TTC549 (cell line): ENCODE measurements around the gene GNAQ.
"Not testable (repeated sequence)": the region's sequence is repeated elsewhere in the genome, so short reads cannot be mapped to it uniquely, and the experiment has no call there.

Source experiments
- FAIRE-seq: peaks from 2 replicates; lab custom pipeline; 2012; peaks lifted over from hg19 to GRCh38; lab: Jason Lieb, UNC

Gene GNAQ

DNA sequence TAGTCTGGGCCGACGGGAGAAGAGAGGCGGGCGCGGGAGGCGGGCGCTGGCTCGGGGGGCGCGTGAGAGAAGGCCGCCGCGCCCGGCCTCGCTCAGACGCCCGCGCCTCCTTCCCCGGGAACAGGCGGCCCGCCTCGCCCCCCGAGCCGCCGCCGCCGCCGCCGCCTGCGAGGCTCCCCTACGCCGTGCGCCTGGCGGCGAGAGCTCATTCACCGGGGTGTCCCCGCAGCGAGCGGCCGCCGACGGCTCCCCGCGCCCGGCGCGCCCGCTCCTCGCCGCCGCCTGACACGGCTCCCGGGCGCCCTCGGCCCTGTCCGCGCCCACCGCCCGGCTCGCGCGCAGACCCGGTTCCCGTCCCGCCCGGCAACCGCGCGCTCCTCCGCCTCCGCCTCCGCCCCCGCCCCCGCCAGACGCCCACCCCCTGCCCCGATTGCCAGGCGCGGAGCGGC, at the start of gene GNAQ:
TSS of gene GNAQ (minus strand) at position 368 of the 449 bp plus-strand sequence. CDS start 576 bp downstream, outside the sequence.
- FAIRE-seq, result no peak

DNA sequence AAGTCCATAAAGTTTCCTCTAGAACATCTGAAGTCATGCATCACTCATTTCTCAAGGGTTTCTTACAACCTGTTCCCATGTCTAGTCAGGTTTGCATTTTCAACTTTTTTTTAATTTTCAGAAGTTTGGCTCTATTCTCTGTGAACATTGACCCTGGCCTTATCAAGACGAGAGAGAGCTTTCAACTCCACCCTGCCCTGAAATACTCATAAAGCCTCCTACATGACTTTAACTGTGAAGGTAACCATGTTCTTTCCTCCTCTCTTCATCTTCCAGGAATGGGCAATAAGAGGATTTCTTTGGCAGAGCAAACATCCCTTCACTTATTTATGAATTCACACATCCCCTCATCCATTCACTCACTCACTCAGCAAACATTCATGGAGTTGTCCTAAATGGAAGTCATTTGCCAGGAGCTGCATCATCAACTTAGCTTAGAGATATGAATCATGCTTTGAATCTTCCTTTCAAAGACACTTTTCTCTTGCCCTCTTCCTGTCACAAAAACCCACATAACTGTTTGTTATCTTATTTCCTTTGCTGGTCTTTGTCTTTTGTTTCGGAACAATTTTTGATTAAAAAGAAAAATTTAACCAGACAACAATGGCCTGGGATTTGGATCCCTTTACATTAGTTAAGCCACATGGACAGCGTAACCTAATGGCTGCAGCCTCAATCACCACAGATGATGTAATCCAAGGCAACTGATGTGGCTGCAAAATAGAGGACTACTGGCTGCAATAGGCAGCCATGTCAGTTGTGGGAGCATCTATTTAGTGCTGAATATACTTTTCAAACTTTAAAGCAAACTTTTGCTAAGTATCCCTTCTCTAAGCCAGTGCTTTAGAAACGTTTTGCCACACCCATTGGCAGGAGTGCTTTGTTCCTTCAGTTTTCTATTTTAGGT, 43.0 kb upstream of the GNAQ start:
- FAIRE-seq, result no peak

GRCh38 chr9:78073722-78074121, 42.1 kb upstream of the GNAQ start:
- FAIRE-seq, result no peak

GRCh38 chr9:78072586-78073199, 41.1 kb upstream of the GNAQ start:
- no peak for FAIRE-seq

- no peak for FAIRE-seq
Observed at GRCh38 chr9:78070521-78070920, 38.9 kb upstream of the GNAQ start.

- FAIRE-seq, result no peak
Observed at GRCh38 chr9:78064075-78064474, 32.5 kb upstream of the GNAQ start.

GRCh38 chr9:78062710-78063109, 31.1 kb upstream of the GNAQ start:
- FAIRE-seq, result no peak

- not testable (repeated sequence) for FAIRE-seq
Observed at GRCh38 chr9:78054218-78054617, 22.6 kb upstream of the GNAQ start.

DNA sequence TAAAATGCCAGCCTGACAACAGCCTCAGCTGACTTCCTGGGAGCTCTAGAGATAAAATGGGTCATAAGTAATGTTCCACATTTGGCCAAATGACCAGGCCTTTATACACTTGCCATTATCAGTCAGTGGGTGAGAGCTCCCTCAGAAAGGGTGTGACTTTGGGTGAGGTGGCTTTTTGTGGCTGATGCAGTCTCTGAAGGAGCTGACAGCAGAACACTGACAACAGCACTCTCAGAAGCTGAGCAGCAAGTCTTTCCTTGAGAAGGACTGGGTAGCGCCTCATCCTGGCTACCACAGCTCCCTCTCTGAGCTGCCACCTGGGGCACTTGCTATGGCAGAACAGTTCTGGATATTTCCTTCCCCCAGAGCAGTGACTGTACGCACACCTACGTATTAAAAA, 22.0 kb upstream of the GNAQ start:
- no peak for FAIRE-seq

GRCh38 chr9:78050421-78050820, 18.8 kb upstream of the GNAQ start:
- no peak for FAIRE-seq

DNA sequence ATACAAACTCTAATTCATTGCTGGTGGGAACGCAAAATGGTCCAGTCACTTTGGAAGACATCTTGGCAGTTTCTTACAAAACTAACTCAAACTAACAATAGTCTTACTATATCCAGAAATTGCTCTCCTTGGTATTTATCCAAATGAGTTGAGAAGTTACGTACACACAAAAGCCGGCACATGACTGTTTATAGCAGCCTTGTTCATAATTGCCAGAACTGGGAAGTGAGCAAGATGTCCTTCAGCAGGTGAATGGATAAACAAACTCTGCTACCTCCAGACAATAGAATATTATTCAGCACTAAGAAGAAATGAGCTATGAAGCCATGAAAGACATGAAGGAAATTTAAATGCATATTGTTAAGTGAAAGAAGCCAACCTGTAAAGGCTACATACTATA, 17.9 kb upstream of the GNAQ start:
- no peak for FAIRE-seq

- FAIRE-seq, result no peak
Observed at GRCh38 chr9:78047106-78047505, 15.5 kb upstream of the GNAQ start.

- no peak for FAIRE-seq
Observed at GRCh38 chr9:78046112-78046511, 14.5 kb upstream of the GNAQ start.

DNA sequence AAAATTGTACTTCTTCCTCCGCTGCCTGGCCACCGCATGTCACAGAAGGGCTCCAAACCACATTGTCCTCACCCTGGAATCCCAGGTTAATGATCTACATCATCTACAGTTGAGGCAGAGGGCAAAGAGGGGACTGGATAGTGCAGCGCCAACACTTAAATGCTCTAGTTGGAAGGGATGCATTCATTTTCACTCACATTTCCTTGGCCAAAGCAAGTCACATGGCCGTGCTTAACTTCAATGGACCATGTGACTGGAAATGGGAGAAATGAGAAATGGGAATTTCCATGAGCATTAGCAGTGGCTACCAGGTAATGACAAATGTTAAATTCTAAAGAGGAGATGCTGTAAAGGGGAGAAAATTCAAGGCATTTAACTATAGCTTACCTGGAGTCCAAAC, 13.3 kb upstream of the GNAQ start:
- FAIRE-seq, result no peak

- no peak for FAIRE-seq
Observed at GRCh38 chr9:78044189-78044588, 12.6 kb upstream of the GNAQ start.

DNA sequence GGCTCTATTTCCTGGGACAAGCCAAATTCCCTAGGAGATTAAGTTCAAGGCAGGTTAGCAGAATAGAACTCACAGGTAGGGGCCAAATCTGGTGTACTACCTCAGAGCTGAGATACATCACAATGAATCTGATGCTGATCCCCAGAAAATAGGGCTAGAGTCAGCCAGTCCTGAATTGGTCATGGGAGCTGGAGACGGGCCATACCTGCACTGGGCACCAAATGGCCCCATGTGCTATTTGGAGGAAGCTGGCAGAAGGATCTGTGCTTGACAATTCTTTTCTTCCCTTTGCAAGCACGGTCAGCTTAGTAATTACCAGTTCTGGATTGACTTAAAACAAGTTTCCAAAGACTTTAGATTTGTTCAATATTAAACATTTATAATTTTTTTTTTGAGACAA, 10.4 kb upstream of the GNAQ start:
- FAIRE-seq, result no peak

- no peak for FAIRE-seq
Observed at GRCh38 chr9:78040726-78041125, 9.1 kb upstream of the GNAQ start.

DNA sequence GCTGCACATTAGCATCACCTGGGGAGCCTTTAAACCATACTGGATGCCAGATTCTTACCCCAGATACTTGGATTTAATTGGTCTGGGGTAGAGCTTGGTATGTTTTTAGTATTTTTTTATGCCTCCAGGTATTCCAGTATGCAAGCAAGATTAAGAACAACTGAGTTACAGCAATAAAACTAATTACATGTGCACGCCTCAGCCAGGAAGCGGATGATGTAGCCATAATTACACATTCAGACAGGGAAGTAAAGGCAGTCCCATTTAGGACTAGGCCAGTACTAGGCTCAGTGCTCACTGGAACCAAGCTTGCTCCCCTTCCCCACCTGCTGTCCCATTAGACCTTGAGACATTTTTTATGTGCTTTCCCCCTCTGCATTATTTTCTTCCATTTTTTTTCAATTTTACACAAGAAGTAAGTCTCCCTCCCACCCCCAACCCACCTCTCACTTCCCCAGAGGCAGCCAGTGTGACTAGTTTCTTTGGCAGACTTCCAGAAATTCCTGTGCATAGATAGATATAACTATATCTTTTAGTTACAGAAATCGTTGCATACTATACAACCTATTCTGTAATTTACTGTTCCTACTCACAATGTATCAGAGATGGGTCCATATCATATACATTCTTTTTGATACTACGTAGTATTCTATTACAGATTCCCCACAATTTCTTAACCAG, 7.1 kb upstream of the GNAQ start:
- no peak for FAIRE-seq

DNA sequence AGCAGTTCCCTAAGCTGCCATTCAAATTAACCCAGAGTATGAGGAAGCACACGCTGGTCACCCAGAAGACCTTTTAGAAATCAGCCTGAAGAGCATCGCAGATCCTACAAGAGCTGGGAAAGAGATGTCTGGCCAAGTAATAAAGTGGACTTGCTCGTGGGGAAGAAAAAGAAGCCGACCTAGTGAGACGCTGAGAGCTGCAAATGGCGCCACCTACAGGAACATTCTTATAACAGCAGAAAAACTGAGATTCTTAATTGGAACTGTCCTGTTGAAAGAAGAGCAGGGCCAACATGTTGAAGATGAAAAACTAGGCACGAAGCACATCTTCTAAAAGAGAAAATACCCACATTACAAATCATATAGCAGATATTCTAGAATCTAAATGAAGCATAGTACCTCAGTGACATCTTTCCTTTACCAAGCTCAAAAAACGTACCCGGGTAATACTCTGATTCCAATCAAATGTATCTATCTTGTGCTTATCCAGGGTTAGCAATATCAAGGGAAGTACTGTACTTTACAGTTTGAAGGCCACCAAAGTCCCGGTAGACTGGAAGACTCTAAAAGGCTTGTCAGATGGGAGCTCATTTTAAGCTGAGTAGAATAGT, 3.9 kb upstream of the GNAQ start:
- FAIRE-seq, result peak; percentile 83

- FAIRE-seq, result no peak
Observed at GRCh38 chr9:78033870-78034269, 2.3 kb upstream of the GNAQ start.

DNA sequence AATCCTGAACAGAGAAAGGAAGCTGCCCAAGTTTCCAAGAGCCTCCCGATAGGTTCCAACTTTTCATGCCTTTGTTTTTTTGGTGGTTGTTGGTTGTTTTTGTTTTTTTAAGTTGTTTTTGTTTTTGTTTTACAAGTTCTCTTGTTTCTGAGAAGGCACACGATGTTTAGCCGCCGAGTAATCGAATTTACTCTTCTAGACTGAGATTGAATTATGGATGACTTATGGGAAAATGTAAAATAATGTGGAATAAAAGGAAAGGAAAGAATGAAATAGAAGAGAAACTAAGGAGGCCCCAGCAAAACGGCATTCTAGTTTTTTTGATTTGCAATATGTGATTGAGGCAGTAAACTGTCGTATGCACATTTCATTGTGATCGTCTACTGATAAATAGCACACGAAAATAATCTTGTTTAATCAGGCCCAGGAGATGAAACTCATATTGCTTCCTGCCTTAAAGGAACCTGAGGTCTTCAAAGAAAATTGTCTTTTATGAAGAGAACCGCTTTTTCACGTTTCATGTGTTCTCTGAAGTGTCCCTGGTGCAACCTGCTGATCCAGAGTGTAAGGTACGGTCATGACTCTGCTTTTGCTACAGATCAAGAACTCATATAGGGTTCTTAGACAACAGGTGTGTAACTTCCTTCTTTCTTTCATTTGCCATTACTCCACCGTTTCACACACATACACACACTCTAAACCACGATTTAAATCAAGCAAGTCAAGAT, 1.3 kb upstream of the GNAQ start:
- FAIRE-seq, result no peak
